GM19452 (cell line): ENCODE results near the gene CEP57L1.
"Not testable (repeated sequence)": the region's sequence is repeated elsewhere in the genome, so short reads cannot be mapped to it uniquely, and the experiment has no call there.

Experiments
- ATAC-seq: cut with Tn5 transposase; IDR thresholded peaks from one replicate; pipeline ENCODE4 v1.9.1; 2021; ENCODE audit not compliant: unreplicated experiment

CEP57L1 gene

DNA sequence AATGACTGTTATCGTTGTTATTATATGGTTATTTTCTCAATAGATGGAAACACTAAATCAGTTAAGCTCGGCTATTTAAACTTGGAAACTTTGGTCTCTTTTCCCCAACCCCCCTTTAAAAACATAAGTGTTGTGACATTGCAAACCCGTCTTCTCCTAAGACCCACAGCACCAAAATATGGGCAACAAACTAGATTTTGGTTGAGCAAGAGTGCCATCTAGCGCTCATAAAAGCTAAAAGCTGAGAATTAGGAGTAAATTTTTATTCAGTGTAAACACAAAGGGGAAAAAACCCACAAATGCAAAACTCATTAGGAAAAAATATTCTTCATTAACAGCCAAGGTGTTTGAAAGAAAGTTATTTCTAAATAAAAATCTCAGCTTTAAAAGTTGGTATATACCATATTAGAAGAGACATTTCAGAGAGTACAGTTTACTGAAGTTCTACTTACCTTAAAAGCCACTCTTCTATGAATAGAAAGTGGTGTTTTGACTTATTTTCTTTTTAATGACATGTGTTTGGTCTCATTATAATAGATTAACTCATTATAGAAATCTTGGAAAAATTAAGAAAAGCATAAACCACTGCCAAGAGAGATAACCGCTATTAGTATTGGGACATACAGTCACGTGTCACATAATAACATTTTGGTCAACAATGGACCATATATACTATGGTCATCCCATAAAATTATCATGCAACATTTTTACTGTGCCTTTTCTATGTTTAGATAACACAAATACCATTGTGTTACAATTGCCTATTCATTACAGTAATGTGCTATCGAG is 21.8 kb upstream of the CEP57L1 start:
- no peak for ATAC-seq

DNA sequence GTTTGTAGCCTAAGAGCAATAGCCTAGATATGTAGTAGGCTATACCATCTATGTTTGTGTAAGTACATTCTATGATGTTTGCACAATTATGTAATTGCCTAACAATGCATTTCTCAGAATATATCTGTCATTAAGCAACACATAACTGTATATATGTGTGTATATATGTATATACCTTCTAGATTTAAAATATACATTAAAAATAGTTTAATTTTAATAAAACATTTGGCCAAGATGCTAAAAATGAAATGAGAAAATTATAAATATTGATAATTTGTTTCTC is 21.2 kb upstream of the CEP57L1 start:
- no peak for ATAC-seq

DNA sequence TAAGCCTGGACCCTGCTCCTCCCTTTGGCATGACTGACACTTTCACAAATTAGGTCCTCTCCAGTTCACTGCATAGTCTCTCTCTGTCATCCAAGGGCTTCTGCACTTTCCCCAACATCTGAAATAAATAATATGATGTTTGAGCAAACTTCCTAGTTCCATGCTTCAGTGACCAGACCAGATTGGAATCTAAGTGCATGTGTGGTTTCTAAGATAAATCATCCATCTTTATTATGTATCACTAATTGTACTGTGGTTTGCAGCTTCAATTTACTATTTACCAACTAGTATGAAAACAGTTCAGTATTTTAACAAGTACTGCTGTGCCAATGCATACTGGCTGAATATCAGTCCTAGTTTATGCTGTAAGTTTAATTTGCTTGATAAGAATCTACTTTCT is 19.4 kb upstream of the CEP57L1 start:
- ATAC-seq, result no peak

GRCh38 chr6:109076377-109076776 is 18.9 kb upstream of the CEP57L1 start:
- no peak for ATAC-seq

GRCh38 chr6:109079981-109080380 is 15.3 kb upstream of the CEP57L1 start:
- ATAC-seq, result no peak

- ATAC-seq, result no peak
These were observed 14.3 kb upstream of the CEP57L1 start for GRCh38 chr6:109081026-109081425.

DNA sequence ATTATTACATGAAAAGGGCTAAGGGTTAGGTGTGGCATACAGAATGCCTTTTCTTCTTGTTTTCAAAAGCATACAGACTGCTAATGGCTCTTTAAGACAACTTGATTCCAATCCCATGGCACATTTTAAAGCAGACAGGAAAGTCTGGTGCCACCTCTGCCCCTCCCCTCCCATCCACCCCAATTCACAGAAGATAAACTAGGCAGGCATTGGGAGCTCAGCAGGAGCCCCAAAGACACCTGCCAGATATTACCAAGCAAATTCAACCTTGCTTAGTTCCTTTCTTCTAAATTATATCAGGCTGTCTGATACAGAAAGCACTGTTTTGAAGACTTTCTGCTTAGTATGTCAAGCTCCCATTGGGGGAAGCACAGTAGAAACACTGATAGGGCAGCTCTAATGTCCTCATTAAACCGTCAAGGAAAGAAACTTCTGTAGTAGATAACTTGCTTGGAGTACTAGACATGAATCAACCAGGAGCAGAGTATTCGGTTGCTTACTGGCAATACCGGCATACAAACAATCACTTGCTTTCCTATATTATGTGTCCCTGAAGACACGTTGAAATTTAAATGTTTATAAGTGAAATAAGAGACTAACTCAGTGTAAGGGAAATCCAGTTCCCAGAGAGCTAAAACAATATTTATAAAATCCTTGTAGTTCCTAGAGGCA is 13.7 kb upstream of the CEP57L1 start:
- no peak for ATAC-seq

GRCh38 chr6:109082188-109082577 is 13.1 kb upstream of the CEP57L1 start:
- no peak for ATAC-seq

GRCh38 chr6:109083657-109084056 is 11.7 kb upstream of the CEP57L1 start:
- ATAC-seq, result no peak

DNA sequence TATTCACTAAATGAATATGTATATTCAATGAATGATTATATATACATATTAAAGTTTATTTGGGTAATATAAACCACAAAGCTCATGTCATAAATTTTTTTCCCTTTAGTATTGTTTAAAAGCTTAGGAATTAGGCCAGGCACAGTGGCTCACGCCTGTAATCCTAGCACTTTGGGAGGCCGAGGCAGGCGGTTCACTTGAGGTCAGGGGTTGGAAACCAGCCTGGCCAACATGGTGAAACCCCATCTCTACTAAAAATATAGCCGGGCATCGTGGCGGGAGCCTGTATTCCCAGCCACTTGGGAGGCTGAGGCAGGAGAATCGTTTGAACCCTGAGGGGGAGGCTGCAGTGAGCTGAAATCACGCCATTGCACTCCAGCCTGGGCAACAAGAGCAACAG is 11.2 kb upstream of the CEP57L1 start:
- ATAC-seq, result not testable (repeated sequence)

GRCh38 chr6:109087661-109088264 is 7.5 kb upstream of the CEP57L1 start:
- ATAC-seq, result no peak

GRCh38 chr6:109088995-109089394 is 6.3 kb upstream of the CEP57L1 start:
- ATAC-seq, result no peak

GRCh38 chr6:109091314-109092024 is 3.8 kb upstream of the CEP57L1 start:
- ATAC-seq, result no peak

GRCh38 chr6:109092074-109092473 is 3.2 kb upstream of the CEP57L1 start:
- no peak for ATAC-seq

GRCh38 chr6:109093732-109094415 is 1.4 kb upstream of the CEP57L1 start:
- no peak for ATAC-seq

- peak; percentile 66 for ATAC-seq
These were observed 781 bp upstream of the CEP57L1 start, which contains the start of gene SESN1 for GRCh38 chr6:109094416-109095035. SESN1 (minus strand) TSS chr6:109094846; CDS start chr6:109094073, 773 bp downstream.

GRCh38 chr6:109095835-109096084 is 453 bp downstream of the CEP57L1 start:
- ATAC-seq, result no peak

DNA sequence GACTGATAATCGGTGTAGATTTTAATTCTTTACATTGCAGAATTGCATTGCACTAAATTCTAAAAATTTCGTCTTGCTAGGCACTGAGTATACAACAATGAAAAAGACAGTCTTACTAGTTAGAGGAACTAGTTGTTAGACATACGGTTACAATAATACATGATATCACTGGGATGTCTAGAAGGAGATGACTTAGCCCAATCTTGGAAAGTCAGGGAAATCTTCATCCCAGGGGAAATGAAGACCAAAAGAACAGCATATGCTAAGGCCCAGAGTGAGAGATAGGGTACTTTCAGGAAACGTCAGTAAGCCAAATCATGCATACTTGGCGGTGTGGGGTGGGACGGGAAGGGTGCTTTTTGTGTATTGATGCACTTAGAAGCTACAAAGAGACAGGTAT is 901 bp downstream of the CEP57L1 start:
- no peak for ATAC-seq

GRCh38 chr6:109097661-109098060 is 2.4 kb downstream of the CEP57L1 start:
- no peak for ATAC-seq

DNA sequence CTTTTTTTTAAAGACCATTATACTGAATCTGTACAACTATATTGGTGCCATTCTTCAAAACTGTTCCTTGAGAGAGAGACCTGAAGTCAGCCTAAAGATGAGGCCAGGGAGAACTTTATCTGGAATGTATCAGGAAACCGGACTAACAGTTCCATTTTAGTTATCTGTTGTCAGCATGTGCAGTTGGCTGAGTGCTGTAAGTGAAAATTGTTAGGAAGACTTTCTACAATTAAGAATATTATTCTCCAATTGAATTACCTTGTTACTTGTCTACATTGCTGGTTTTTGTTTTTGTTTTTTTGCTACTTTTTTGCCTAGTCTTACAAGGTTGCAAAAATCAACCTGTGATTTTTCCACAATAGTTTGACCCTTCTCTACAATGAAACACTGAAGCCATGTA is 7.5 kb downstream of the CEP57L1 start:
- no peak for ATAC-seq

GRCh38 chr6:109103942-109104341 is 8.6 kb downstream of the CEP57L1 start:
- ATAC-seq, result no peak
